ENCODE measurements around the gene UBE2U. TPM values are rescaled to one million over a fixed set of nuclear protein-coding genes. Genes with fewer than 3 reads are reported as not detected.

Gene UBE2U
- total and polyA plus RNA-seq, 2 of the 8 experiments (the other 6 are each of a cell fraction or from before 2014, with no cell fraction given): not detected

DNA sequence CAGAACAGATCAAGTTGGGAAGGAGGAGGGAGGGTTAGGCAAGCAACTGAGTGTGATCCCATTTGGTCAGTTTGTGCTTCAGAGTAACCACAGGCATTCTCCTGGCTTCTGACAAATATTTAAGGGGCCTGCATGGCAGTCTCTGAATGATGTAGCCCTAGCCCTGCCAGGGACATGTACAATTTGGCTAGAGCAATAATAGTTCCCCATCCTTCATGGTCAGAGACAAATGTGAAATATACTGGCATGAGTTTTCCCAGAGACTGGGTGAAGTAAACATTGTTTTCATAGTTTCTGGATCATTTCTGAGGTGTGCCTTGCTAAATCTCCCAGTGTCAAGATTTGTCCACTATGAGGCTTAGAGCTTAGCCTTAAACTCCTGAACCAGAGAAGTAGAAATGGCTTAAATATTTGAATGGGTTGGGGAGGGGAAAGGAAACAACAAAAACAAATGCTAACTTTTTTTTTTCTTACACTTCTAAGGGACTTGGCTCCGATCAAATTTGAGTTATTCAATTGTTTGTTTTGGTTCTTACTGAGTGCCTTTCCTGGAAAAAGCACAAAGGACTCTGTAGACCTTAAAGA, 42.0 kb upstream of the UBE2U start (continued):
- TF ChIP-seq RAD21 (IDR thresholded peaks at IDR 0.05 in 1 of 2, conservative IDR thresholded peaks at IDR 0.05 in 1 of 2; ENCODE audit: low read depth in 2 of 2, low read length in 2 of 2) (no peak), PHF8 (conservative IDR thresholded peaks at IDR 0.05; ENCODE audit: low read depth, low read length) (no peak), SP4 (IDR thresholded peaks at IDR 0.05; ENCODE audit: low read length) (no peak)
